ENCODE data around the gene CD84. TPM values are rescaled to one million over a fixed set of nuclear protein-coding genes. Genes with fewer than 3 reads are reported as not detected.
"Not testable (repeated sequence)": the region's sequence is repeated elsewhere in the genome, so short reads cannot be mapped to it uniquely, and the experiment has no call there.

CD84 gene
- total RNA-seq, 1 donor from 2014 or later = 43.9 TPM

DNA sequence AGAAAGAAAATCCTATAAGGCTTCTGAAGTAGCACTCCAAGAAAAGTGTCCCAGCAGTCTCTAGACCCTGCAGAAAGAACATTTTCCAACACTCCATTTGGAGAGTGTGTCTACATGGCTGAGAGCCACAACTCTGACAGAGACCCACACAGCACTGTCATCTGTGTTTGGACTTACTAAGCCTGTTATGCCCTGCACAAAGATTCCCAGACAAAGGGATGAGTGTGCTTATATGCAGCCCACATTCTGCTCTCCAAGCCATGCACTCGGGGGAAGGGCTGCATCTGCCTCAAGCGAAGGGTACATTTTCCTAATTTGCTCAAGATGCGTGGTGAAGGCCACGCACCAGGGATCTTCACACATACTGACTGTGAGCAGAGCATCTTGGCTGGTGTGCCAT lies 31.9 kb downstream of the CD84 start:
- intact Hi-C loops (cut with micrococcal nuclease) = no loop called here

DNA sequence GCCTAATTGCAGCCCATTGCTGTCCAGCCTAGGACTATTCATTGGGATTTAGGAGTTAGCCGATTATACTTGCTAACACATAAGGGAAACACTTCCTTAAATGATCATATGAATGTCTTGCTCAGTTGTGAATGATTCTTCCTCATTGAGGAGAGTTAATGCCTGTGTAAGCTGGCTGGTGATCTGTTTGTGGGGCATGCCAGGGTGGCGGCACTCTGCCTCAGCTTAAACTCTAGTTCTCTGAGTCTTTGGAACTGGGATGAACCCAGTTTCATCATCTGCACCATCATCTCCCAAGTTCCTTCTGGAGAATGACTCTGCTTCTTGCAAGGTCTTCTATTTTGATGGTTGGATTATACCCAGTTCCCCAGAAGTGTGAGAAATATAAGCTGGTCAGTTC lies 32.4 kb downstream of the CD84 start:
- intact Hi-C loops (cut with micrococcal nuclease) = no loop called here

DNA sequence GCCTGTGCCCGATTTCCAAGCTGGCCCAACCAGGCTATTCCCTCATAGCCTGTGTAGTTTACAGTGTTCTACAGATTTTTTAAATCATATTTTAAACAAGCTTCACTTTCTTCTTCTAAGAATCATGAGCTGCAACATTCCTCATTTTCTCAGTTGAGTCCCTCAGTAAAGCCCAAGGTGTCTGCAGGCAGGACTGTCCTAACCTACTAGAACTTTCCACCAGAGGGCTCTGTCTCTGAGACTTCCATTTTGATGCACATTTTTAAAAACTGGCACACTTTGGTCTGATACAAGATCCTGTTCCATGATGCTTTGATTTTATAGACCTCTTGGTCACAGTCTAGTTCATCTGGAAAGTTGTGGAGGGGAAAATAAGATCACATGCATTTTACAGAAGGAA lies 34.6 kb downstream of the CD84 start:
- intact Hi-C loops (cut with micrococcal nuclease) = loop anchor here (1.0 kb wide), 1 partner anchor 63 kb away; no protein-coding TSS in a partner anchor

DNA sequence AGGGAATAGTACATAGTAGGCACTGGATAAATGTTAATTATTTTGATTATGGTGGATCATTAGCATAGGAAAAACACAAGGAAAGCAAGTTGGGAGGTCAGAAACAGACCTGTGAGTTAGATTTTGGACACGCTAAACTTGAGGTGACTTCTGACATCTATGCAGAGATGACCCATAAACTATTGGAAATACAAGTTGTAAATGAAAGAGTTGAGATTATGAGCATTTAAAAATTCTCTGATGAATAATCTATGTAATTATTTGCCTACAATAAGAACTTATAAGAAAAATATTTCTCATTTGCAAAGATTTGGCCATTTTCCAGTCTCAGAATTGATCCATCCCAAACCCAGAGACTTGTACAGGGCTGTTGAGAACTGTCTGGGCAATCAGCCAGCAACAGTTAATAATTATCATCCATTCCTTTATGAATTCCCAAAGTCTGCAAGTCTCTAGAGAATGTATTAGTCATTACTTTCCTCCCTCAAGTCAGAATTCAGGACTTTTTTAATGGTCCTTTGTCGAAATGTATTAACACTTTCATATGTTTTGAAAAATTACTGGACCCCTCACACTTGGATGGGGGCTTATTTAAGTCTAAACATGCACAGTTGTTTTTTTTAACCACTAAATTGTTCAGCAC lies 36.9 kb downstream of the CD84 start:
- intact Hi-C loops (cut with micrococcal nuclease) = no loop called here

DNA sequence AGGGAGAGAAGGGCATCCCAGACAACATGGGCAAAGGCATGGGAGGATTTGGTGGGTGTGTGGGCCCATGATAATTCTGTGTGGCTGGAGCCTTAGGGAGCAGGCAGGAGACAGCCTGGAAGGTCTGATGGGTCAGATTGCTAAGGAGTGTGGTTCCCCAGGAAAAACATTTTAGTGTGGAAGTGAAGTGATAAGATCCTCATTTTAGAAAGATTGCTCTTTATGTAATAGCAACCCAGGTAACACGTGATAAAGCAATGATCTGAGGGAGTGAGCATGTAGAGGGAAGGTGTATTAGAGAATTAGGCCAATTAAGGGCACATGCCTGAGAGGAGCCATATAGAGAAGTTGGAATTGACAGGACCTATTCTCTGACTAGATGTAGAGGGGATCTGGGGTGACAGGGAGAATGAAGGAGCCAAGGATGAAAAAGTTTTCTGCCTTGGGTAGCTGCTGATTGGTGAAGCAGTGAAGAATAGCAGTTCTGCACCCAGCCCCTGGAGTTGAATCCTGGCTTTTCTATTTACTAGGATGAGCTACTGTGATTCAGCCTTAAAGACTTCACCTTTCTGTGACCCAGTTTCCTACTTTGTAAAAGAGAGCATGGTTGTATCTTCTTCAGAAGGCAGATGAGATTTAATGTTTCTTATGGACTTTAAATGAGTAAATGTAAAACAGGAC lies 37.5 kb downstream of the CD84 start:
- intact Hi-C loops (cut with micrococcal nuclease) = loop anchor here (2.0 kb wide), 1 partner anchor 37 kb away; the partner anchor contains the start of gene CD84

DNA sequence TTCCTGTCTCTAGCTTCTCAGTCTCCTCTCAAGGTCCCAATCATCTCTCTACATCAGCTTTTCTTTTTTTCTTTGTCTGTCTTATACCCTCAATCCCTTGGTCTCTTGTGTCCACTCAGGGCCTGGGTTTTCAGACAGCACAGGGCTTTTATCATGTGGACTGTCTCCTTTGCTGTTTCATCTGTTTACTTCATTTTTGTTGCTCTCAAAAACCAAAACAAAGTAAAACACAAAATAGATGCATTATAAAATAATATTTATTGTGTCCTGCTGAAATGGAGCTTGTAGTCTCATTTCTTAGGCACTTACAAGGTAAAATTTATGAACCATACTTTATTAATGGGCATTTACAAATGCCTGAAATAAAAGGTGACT lies 38.5 kb downstream of the CD84 start:
- intact Hi-C loops (cut with micrococcal nuclease) = loop anchor here (1.0 to 2.0 kb wide), 3 partner anchors 19 to 112 kb away; partner anchors contain the start of gene CD84

DNA sequence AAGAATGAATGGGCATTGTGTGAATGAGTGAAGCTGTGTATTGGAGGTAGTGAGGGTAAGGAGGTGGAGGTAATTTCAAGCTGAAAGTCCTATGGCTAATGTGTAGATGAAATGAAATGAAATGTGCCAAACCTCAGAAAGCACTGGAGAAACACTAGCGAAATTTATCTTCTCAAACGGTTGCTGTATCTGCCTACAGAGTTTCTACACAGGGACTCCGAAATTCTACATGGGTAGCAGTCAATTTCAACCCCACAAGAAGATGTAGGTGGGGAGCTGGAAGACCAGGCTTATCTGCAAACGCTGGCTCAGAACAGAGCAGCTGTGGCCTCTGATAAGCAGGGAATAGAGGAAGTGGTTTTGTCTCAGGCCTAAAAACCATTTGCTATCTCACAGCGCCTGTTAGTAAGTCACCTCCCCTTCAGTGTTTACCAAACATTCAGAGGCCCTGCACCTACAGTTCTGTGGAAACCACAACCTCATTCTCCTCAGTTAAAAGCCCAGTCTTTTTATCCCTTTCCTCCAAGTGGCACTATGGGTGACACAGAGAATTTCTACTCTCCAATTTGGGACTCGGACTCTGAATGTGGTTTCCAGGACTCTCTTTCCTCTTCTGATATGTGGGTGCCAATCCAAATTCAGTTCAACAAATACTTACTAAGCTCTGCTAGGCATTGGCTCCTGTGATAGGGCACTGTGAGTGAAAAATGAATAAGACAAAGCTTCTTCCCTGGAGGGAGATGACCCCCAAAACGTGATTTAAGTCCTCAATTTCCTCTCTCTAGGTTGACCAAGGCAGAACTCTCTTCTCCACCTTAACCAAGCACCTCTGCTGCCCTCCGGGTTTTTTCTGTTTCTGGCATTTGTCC lies 39.1 kb downstream of the CD84 start:
- intact Hi-C loops (cut with micrococcal nuclease) = loop anchor here (1.0 to 2.0 kb wide), 3 partner anchors 18 to 111 kb away; partner anchors contain the start of gene CD84

DNA sequence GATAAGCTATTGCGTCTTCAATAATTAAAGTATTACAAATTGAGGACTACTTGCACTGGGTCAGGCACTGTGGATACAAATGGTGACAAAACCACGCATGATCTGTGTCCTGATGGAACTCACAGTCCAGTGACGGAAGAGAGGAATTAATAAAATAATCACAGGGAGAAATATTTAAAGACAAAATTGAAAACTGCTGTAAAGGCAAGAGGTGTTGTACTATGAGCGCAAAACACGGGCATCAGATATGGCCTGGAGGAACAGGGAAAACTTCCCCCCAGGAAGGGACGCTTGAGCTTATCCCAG lies 39.7 kb downstream of the CD84 start:
- intact Hi-C loops (cut with micrococcal nuclease) = no loop called here

DNA sequence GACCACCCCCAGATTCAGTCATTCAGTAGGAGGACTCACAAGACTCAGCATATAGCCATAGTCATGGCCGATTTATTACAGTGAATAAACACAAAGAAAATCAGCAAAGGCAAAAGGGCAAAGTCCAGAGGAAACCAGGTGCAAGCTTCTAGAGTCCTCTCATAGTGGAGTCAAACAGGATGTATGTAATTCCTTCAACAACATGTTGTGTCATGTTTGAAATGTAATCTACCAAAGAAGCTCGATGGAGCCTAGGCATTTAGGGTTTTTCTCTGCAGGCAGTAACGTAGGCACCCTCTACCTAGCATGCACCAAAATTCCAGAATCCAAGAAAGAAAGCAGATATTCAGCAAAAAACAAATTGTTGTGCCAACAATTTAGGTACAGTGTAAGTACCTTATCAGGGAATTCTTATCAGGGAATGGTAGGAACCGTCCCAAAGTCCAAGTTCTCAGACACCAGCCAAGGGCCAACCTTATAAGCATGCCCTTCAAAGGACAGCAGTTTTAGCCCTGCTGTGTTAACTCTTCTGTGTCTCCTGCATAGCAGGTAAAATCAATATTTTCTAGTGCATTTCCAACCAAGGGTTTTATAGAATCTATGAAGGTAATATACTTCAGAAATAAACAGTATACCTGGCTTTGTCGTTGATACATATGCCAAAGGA lies 40.2 kb downstream of the CD84 start:
- intact Hi-C loops (cut with micrococcal nuclease) = no loop called here

DNA sequence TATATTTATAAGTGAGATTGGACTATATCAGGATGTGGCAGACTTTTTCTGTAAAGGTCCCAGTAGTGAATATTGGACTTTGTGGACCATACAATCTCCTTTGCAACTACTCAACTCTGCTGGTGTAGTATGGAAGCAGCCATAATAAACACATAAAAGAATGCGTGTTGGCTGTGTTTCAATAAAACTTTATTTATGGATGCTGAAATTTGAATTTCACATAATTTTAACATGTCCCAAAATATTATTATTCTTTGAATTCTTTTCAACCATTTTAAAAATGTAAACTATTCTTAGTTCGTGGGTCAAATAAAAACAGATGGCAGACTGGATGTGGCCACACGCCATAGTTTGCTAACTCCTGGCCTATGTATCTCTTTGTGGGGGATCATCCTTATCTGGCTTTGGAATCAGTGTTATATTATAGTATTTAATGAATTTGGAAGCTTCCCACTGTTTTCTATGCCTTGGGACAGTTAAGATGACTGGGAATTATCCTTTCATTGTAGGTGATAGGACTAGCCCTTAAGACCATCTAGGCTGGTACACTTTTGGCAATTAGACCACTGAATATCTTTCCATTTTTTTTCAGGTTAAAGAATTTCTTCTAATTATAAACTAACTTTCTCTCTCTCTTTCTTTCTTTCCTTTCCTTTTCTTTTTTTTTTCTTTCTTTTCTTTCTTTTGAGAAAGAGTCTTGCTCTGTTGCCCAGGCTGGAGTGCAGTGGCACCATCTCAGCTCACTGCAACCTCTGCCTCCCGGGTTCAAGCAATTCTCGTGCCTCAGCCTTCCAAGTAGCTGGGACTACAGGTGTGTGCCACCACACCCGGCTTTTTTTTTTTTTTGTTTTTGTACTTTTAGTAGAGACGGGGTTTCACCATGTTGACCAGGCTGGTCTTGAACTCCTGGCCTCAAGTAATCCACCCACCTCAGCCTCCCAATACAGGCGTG lies 41.3 kb downstream of the CD84 start:
- intact Hi-C loops (cut with micrococcal nuclease) = no loop called here

DNA sequence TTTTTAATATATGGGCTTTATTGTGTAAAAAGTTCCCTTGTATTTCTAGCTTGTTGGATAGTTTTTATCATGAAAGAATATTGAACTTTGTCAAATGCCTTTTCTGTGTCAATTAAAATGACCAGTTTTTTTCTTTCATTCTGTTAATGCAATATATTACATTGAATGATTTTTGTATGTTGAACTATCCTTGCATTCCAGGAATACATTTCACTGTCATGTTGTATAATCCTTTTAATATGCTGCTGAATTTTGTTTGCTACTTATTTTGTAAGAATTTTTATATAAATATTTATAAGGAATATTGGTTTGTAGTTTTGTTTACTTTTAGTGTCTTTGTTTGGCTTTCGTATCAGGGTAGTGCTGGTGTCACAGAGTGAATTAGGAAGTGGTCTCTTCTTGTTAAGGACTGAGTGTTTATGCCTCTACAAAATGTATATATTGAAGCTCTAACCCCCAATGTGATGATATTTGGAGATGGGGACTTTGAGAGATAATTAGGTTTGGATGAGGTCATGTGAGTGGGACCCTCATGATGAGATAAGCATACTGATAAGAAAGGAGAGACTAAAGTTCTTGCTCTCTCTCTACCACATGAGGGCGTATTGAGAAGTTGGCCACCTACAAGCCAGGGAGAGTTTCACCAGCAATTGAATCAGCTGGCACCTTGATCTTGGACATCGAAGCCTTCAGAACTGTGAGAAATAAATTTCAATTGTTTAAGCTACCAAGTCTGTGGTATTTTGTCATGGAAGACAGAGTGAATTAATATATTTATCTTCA lies 44.3 kb downstream of the CD84 start:
- intact Hi-C loops (cut with micrococcal nuclease) = no loop called here

DNA sequence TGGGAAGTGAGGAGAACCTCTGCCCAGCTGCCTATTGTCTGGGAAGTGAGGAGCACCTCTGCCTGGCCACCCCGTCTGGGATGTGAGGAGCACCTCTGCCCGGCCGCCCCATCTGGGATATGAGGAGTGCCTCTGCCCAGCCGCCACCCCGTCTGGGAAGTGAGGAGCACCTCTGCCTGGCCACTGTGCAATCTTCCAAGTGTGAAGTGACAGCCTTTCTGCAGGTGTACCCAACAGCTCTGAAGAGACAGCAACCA lies 46.8 kb downstream of the CD84 start:
- intact Hi-C loops (cut with micrococcal nuclease) = not testable (repeated sequence)

DNA sequence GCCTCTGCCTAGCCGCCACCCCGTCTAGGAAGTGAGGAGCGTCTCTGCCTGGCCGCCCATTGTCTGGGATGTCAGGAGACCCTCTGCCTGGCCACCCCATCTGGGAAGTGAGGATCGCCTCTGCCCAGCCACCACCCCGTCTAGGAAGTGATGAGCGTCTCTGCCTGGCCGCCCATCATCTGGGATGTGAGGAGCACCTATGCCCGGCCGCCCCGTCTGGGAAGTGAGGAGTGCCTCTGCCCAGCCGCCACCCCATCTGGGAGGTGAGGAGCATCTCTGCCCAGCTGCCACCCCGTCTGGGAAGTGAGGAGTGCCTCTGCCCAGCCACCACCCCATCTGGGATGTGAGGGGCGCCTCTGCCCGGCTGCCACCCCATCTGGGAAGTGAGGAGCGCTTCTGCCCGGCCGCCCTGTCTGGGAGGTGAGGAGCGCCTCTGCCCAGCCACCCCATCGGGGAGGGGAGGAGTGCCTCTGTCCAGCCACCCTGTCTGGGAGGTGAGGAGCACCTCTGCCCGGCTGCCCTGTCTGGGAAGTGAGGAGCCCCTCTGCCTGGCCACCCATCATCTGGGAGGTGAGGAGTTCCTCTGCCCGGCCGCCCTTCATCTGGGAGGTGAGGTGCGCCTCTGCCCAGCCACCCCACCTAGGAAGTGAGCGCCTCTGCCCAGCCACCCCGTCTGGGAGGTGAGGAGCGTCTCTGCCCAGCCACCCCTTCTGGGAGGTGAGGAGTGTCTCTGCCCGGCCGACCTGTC lies 47.3 kb downstream of the CD84 start:
- intact Hi-C loops (cut with micrococcal nuclease) = not testable (repeated sequence)

DNA sequence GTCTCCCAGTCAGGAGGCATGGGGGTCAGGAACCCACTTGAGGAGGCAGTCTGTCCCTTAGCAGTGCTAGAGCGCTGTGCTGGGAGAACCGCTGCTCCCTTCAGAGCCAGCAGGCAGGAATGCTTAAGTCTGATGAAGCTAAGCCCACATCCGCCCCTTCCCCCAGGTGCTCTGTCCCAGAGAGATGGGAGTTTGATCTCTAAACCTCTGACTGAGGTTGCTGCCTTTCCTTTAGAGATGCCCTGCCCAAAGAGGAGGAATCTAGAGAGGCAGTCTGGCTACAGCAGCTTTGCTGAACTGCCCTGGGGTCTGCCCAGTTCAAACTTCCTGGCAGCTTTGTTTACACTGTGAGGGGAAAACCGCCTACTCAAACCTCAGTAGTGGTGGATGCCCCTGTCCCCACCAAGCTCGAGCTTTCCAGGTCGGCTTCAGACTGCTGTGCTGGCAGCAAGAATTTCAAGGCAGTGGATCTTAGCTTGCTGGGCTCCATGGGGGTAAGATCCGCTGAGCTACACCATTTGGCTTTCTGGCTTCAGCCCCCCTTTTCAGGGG lies 49.8 kb downstream of the CD84 start:
- intact Hi-C loops (cut with micrococcal nuclease) = not testable (repeated sequence)

DNA sequence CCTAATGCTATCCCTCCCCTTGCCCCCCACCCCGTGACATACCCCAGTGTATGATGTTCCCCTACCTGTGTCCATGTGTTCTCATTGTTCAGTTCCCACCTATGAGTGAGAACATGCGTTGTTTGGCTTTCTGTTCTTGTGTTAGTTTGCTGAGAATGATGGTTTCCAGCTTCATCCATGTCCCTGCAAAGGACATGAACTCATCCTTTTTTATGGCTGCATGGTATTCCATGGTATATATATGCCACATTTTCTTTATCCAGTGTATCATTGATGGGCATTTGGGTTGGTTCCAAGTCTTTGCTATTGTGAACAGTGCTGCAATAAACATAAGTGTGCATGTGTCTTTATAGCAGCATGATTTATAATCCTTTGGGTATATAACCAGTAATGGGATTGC lies 55.5 kb downstream of the CD84 start:
- intact Hi-C loops (cut with micrococcal nuclease) = loop anchor here (2.0 to 5.0 kb wide), 3 partner anchors 51 to 181 kb away; partner anchors contain the start of genes COPA and NCSTN

DNA sequence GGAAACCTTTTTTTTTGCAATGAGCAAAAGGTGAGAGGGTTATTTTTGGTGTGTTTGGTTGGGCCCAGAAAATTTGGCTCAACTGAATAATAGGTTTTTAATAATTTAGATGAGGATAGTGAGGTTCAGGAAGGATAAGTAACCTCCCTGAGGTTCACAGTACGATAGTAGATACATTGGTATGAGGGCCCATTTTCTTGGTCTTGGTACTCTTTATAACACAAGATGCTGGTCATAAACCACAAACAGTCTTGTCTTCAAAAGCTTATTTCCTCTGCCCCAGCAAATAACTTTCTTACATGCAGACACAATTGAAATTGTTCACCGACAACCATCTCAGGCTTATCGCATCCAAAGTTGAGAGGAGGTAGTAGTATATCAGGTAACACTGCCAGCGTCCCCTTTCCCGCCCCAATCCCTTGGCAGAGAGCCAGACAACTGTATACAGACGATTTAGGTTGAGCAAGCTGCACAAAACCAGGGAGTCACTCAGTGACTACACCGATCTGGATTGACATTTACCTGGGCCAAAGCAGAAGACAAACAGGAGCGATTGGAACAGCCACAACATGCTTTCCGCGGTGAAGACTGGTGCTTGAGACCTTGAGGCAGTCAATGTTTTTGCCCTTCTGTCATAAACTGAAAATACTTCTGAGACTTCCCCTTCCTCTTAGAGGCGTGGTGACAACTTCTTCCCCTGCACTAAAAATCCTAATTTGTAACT lies 56.5 kb downstream of the CD84 start, which contains the start of gene SLAMF6:
Gene SLAMF6 (minus strand): TSS at position 634 of the 724 bp plus-strand sequence. CDS start 63 bp downstream, at position 571.
- intact Hi-C loops (cut with micrococcal nuclease) = loop anchor here (1.0 to 5.0 kb wide), 5 partner anchors 18 to 180 kb away; partner anchors contain the start of genes COPA and NCSTN

DNA sequence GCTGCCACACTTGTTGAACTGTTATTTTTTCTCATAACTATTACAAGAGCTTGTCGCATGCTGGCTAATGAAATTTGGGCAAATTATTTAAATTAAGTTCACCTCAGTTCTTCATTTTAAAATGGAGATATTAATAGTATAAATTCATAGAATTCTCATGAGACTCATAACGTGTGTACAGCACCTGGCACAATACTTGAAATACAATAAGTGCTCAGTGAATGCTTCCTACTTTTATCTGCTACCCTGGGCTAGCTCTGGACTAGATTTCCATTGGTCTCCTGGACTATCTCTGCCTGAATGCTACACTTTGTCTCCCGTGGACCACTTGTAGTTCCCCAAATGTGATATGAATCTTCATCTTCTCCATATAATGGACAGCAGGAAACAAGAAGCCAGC lies 57.2 kb downstream of the CD84 start:
- intact Hi-C loops (cut with micrococcal nuclease) = loop anchor here (1.0 to 5.0 kb wide), 5 partner anchors 18 to 180 kb away; partner anchors contain the start of genes COPA and NCSTN

DNA sequence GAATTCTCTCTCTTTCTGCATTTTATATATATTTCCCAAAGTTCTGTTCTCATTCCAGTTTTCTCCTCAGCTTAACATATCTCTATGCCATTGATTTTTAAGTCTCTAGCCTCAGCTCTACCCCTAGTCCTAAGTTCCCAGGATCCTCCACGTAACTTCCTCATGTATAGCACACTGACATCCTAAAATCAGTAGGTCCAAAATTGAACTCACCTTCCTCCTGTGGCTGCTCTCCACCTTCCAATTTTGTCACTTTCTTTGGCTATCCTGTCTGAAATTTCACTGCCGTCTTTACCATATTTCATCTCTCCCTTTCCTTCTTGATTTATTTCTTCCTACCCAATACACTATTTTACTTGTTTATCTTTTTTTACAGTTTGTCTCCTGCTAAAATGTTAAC lies 57.7 kb downstream of the CD84 start:
- intact Hi-C loops (cut with micrococcal nuclease) = loop anchor here (2.0 to 5.0 kb wide), 3 partner anchors 49 to 179 kb away; partner anchors contain the start of genes COPA and NCSTN

Measured in T-helper 2 cell treated with Interferon-gamma antibody and Interleukin-4, amounts not matched to agents 100 ng/mL and 5 ng/mL, for 36 hours (primary cell).